Measurements from ENCODE around the gene SEZ6L2.

The SEZ6L2 gene

GRCh38 chr16:29860218-29860617 is 39.1 kb downstream of the SEZ6L2 start:
- Histone ChIP-seq H3K4me3 (no peak overlapping the region), H3K27ac (peak overlapping the region in 1 of 21 experiments; percentile 5)

GRCh38 chr16:29858974-29859373 is 40.4 kb downstream of the SEZ6L2 start:
- Histone ChIP-seq H3K4me3 (no peak overlapping the region), H3K27ac (no peak overlapping the region)

GRCh38 chr16:29858149-29858849 is 41.1 kb downstream of the SEZ6L2 start:
- Histone ChIP-seq H3K27ac (no peak overlapping the region), H3K4me3 (no peak overlapping the region)

- Histone ChIP-seq H3K27ac (peak overlapping the region in 3 of 21 experiments; percentile 17 to 54 (median 41)), H3K4me3 (no peak overlapping the region)
These were observed 42.1 kb downstream of the SEZ6L2 start for GRCh38 chr16:29857133-29857760.

GRCh38 chr16:29854520-29855100 is 44.7 kb downstream of the SEZ6L2 start:
- Histone ChIP-seq H3K27ac (no peak overlapping the region), H3K4me3 (no peak overlapping the region)

GRCh38 chr16:29852654-29853053 is 46.7 kb downstream of the SEZ6L2 start:
- Histone ChIP-seq H3K4me3 (no peak overlapping the region), H3K27ac (peak overlapping the region in 7 of 21 experiments; percentile 3 to 77 (median 52))

- no peak overlapping the region for H3K27ac ChIP-seq
- H3K4me3 ChIP-seq, result no peak overlapping the region
These were observed 48.4 kb downstream of the SEZ6L2 start for GRCh38 chr16:29850998-29851397.

GRCh38 chr16:29849505-29849904 is 49.8 kb downstream of the SEZ6L2 start:
- no peak overlapping the region for H3K4me3 ChIP-seq
- H3K27ac ChIP-seq, result no peak overlapping the region

GRCh38 chr16:29848420-29849297 is 50.7 kb downstream of the SEZ6L2 start:
- H3K4me3 ChIP-seq, result no peak overlapping the region
- no peak overlapping the region for H3K27ac ChIP-seq

GRCh38 chr16:29845656-29846055 is 53.7 kb downstream of the SEZ6L2 start:
- no peak overlapping the region for H3K27ac ChIP-seq

GRCh38 chr16:29844575-29845331 is 54.6 kb downstream of the SEZ6L2 start:
- no peak overlapping the region for H3K27ac ChIP-seq

More at GRCh38 chr16:29845656-29846055, 53.7 kb downstream of the SEZ6L2 start:
- no peak overlapping the region for H3K4me3 ChIP-seq

GRCh38 chr16:29843931-29844330 is 55.4 kb downstream of the SEZ6L2 start:
- Histone ChIP-seq H3K27ac (no peak overlapping the region), H3K4me3 (no peak overlapping the region)

More at GRCh38 chr16:29844575-29845331, 54.6 kb downstream of the SEZ6L2 start:
- no peak overlapping the region for H3K4me3 ChIP-seq

GRCh38 chr16:29842732-29843346 is 56.5 kb downstream of the SEZ6L2 start:
- Histone ChIP-seq H3K4me3 (no peak overlapping the region), H3K27ac (no peak overlapping the region)

- H3K4me3 ChIP-seq, result no peak overlapping the region
These were observed 57.7 kb downstream of the SEZ6L2 start for GRCh38 chr16:29841631-29842030.

GRCh38 chr16:29840240-29840639 is 59.1 kb downstream of the SEZ6L2 start:
- Histone ChIP-seq H3K27ac (no peak overlapping the region), H3K4me3 (no peak overlapping the region)

More at GRCh38 chr16:29841631-29842030, 57.7 kb downstream of the SEZ6L2 start:
- no peak overlapping the region for H3K27ac ChIP-seq

GRCh38 chr16:29839822-29840221 is 59.5 kb downstream of the SEZ6L2 start:
- Histone ChIP-seq H3K4me3 (no peak overlapping the region), H3K27ac (no peak overlapping the region)

GRCh38 chr16:29837841-29838240 is 61.5 kb downstream of the SEZ6L2 start:
- Histone ChIP-seq H3K27ac (no peak overlapping the region), H3K4me3 (no peak overlapping the region)

- H3K27ac ChIP-seq, result no peak overlapping the region
These were observed 62.7 kb downstream of the SEZ6L2 start for GRCh38 chr16:29836623-29837022.

GRCh38 chr16:29835926-29836325 is 63.4 kb downstream of the SEZ6L2 start:
- H3K4me3 ChIP-seq, result no peak overlapping the region
- no peak overlapping the region for H3K27ac ChIP-seq

More at GRCh38 chr16:29836623-29837022, 62.7 kb downstream of the SEZ6L2 start:
- H3K4me3 ChIP-seq, result no peak overlapping the region

Measured in skin epidermis (tissue), 12 donors.